HG02970 (cell line): ENCODE results near the gene KRT3.
"Not testable (repeated sequence)": the region's sequence is repeated elsewhere in the genome, so short reads cannot be mapped to it uniquely, and the experiment has no call there.

Experiments
- ATAC-seq: cut with Tn5 transposase; IDR thresholded peaks from one replicate; pipeline ENCODE4 v1.9.1; 2021; ENCODE audit warnings: mild to moderate bottlenecking, moderate library complexity, moderate number of reproducible peaks; ENCODE audit not compliant: unreplicated experiment, low FRiP score

The KRT3 gene

DNA sequence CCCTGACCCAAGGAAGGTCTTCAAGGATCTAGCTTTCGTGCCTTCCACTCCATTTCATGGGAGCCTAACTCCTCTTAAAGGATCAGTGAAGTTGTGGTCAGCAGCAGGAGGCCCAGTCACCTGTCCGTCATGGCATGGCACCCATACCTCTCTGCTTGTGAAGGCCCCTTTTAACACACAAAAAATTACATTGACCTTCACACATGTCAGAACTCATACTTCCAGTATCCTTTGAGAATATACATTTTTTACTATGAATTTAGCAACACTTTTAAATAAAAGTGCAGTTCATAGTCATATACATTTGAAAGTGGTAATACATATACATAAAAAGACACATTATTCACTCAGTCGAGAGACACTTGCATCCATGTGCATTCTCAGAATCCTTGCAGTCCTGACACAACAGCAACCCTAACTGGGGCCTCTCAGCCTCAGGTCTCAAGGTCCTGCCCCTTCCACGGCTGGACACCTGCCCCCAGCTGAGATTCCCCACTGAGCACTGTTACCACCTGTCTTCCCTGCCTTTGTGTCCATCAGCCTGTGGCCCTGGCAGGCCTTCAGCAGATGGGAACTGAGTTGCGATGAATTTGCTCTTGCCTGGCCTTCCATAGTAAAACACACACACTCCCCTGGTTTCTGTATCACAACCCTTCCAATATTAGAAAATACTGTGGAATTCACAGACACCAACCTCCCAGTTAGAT lies 3.7 kb upstream of the KRT3 start:
- ATAC-seq: no peak

DNA sequence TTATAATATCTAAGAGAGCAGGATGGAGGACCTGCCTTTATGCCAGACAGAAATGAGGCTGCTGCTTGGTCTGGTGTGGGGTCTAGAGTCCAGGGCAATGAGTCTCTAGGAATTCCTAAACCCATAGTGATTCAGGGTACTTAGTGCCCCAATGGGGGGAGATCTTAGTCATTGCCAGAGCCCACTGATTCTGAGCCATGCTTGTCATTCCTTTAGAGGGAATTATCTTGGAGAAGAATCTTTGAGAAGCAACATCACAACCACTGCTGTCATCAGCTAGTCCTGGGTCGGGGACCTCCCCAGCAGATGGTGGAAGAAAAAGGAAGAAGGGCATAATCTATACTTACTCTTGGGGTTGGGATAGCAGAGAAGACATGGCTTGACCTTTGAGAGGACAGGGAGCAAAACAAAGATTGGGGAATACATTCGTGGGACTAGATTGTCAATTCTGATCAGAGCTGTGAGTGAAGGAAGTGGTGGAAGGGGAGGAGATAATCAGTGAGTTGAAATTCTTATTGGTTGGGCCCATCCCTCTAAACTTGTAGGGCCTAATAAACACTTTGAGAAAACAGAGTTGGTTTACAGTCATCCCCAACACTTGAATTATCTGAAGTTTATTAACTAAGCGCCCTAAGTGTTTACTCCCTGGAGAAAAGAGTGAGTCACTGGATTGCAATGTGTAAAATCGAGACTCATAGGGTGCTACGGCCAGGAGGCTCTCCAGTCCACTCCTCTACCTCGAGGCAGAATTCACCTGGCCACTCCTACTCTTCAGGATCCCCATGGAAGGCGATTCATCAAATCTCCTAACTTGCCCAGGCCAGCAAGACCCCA lies 3.0 kb upstream of the KRT3 start:
- no peak for ATAC-seq

DNA sequence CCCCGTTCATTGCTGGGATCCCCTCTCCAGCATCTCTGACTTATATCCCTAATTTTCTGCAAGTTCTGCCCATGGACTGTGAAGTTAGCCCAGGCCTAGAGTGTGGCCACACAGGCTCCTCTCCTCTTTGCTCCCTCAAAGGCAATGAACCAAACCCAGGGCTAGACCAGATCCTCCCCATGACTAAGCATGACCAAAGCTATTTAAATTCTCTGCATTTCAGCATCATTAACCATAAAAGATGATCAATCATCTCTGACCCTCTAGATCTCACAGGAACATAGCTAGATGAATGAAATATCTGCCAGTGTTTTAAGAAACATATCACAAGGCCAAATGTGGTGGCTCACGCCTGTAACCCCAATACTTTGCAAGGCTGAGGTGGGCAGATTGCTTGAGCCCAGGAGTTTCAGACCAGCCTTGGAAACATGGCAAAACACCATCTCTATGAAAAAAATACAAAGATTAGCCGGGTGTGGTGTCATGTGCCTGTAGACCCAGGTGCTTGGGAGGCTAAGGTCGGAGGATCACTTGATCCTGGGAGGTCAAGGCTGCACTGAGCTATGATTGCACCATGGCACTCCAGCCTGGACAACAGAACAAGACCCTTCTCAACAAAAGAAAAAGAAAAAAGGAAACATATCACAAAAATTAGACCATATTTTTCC lies 2.2 kb upstream of the KRT3 start:
- ATAC-seq: no peak

DNA sequence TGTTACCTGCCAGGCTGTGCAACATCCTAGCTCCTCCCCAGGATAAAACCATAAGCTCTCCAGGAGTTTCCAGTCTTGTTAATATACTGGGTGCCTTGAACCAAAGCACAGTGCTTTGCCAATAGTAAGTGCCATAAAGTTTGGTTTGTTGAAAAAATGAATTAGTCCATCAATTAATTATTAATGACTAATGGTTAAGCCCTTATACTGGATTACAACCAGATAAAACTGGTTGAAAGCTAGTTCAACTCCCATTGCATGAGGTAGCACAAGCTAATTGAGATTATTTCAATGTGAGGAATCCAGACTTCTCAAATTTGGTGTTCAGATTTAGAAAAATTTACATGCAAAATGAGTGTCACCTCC lies 1.6 kb upstream of the KRT3 start:
- no peak for ATAC-seq

DNA sequence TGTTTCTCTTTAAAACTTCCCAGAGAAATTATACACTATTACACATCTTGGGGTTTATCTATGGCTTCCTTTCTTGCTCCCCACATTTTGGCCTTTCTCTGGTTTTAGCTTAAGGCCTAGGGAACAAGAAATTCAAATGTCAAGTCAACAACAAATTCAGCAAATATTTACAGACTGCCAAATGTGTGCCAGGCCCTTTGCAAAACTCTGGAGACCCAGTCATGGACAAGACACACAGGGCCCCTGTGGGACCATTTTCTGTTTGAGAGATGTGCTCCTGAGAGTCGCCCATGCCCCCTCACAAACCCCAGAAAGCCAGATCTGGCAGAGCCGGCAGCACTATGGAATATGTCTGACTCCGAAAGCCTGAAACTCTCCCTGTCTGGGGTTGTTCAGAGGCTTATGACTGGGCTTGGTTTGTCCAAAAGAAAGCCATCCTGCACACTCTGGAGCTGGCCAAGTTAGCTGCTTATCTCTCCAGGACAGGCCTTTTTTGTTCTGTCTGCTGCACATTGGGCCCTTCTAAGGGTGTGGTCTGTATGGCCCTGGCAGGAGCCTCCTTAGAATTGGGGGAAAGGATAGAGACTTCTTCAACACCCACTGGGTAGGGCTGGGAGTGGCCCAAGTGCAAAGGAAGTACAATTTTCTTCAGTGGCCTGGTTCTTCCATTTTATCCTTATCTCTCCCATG lies 1.1 kb upstream of the KRT3 start:
- ATAC-seq: no peak

DNA sequence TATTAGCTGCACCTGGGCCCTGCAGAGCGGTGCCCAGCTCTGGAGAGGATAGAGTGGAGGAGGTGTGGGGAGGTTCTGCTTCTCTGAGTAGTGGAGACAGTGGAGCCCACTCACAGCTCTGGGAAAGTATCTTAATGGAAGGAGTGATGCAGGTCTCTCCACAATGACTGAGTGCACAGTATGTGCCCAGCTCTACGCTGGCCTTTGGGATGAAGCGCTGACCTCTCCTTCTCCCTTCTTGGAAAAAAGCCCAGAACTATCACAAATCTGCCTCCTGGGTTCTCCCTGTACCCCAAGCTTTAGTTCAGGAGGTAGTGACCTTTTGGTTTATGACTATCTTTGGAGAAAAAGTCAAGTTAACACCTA lies 495 bp upstream of the KRT3 start:
- ATAC-seq: no peak

DNA sequence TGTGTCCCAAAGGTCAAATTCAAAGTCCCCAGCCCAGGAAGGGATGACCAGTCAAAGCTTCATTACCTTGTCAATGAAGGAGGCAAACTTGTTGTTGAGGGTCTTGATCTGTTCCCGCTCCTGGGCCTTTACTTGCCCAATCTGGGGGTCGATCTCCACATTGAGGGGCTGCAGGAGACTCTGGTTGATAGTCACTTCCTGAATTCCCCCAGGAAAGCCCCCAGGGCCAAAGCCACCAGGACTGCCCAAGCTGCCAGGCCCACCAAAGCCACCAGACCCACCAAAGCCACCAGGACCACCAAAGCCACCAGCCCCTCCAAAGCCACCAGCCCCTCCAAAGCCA lies 614 bp downstream of the KRT3 start:
- ATAC-seq: not testable (repeated sequence)

DNA sequence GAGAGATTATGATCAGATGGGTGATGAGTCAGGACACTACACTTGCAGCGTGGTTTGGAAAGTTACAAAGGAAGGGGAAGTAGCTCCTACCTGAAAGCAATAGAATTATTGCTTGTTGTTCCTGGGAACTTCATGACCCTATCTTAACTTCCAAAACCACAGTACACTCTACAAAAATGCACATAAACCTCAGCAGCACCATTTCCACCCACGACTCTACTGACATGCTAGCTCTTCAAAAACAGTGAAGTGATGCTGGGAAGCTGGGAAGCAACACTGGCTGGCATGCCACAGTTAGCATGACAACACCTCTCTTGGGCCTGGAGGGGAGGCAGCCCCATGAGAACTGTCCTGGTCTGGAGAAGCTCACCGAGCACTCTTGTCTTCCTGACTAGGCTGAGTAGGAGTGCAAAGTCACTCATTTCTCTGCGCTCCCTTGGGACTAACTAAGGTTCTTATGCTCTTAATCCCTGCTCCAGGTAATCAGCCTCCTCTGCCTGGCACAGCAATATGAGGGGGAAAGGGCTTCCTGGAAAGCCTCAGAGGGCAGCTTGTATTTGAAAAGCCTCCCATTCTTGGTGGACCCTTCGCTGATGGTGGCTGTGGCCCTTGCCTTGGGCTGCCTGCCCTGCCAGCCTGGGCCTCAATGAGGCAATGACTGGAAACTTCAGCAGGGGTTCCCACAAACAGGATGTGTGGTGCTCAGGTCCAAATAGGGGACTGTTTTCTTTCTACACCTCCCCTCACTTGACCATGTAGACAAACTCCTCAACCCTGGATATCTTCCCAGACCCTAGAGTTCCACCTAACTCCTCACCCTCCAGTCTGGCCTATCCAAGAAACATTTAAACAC lies 1.2 kb downstream of the KRT3 start:
- ATAC-seq: no peak

DNA sequence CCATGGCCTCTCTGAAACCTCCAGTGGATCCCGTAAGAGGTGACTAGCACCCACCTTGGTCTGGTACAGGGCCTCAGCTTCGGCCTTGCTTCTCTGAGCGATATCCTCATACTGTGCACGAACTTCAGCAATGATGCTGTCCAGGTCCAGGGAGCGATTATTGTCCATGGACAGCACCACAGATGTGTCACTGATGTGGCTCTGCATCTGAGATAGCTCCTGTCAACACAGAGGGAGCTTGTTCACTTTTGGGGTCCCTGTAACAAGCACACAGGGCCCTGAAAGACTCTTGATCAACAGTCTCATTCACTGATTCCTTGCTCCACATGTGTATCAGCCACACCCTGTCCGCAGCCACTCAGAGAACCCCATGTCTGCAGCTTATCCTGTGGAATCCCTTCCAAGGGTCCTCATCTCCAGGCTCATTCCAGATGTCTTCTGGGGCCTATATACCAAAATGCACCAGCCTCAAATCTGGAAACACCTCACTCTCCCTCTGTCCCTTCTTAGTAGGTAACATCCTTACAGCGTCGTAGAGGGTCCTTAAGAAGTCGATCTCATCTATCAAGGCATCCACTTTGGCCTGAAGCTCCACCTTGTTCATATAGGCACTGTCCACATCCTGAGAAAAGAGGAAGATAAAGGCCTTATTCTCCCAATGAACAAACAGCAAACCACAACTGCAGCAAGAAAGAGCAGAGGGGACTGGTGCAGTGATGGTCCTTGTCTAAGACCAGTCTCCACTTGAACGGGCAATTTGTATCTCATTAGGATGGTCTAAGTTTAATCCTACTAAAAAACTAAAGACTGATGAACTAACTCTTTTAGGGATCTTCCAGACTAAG lies 3.5 kb downstream of the KRT3 start:
- ATAC-seq: no peak

DNA sequence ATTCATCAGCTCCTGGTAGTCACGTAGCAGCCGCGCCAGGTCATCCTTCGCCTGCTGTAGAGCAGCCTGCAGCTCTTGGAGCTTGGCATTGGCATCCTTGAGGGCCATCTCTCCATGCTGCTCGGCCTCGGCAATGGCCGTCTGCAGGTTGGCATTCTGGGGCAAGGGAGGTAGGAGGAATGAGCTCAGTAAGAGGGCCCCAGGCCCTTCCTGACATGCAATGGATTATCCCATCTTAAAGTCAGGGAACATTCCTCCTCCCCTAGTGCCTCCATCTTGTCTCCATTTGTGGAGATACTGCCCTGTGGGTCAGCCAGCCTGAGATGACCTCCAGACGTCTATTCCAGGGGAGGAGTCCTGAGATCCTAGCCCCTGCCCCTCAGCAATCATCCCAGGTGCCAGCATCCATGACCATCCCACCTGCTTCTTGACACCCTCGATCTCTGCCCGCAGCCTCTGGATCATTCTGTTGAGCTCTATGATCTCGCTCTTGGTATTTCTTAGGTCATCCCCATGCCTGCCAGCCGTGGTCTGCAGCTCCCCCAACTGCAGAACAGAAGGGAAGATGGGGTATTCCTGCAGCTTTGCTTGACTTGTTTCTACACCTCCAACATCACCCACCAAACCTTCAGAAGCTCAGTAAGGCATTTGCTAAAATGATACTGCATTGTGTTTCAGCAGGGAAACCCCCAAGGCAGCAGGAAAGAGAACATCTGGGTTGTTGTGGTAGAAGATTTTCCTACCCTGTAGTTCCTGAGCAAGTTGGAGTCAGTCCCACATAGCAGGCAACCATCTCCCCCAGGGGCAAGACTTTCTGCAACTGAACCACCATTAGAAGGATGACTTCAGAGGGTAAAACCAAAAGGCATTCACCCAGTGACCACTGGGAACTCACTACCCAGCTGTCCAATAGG lies 4.4 kb downstream of the KRT3 start:
- no peak for ATAC-seq

DNA sequence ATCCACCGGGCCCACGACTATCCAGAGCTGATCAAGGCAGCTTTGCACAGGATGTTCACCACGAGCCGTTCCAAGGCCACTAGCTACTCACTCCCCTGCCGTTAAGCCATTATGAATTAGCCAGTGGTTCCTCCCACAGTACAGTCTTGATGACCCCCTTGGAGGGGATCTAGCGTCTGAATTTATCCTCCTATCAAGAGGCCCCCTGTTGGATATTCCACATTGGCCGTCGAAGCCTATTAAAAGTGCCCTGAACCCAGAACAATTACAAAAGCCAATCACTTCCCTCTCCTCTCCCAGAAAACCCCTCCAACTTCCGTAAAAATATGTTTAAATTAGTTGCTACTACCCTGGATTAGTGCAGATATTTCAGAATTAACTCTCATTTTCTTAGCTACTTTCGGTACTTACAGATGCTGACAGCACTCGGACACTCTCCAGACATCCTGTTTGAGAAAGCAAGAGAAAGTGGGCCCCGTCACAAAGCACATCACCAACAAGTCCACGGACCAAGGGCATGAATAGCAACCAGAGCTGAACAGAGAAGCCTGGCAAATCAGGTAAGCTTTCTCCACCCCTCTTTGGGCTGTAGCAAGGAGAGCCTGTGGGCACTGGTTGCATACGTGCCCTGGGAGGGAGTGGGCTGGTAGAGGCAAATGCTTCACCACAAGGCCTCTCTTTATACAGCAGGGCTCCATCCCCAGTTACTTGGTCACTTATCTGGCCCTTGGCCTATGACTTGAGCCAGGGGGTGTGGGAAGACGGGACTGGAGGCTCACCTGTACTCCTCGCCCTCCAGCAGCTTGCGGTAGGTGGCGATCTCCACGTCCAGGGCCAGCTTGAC lies 5.3 kb downstream of the KRT3 start:
- ATAC-seq: no peak

DNA sequence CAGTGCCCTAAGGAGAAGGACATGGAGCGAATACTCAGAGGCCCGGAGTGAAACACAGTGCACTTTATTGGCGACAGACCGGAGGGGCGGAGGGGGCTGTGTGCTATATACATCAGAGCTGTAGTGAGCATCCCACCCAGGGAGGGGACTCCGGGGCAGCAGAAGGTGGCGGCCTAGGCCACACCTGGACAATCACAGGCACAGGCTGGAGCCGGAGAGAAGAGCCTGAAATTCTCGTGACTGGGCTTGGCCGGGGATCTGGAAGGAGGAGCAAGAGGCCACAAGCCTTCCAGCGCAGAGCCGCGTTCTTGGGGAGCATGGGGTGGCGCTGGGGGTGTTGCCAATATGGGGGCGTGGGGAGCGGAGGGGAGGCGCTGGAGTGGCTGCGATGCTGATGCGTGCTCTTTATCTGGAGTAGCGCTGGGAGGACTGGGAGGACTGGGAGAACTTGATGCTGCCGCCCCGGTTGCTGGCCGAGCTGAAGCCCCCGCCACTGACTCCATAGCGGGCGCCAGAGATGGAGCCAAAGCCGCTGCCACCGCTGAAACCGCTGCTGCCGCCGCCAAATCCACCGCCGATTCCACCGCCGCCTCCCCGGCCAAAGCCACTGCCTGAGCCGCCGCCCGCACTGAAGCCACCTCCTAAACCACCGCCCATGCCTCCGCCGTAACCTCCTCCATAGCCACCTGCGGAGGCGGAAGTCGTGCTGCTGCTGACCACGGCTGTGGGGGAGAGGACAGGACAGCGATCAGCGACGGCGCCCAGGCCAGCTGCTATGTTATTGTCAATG lies 6.1 kb downstream of the KRT3 start:
- ATAC-seq: no peak

DNA sequence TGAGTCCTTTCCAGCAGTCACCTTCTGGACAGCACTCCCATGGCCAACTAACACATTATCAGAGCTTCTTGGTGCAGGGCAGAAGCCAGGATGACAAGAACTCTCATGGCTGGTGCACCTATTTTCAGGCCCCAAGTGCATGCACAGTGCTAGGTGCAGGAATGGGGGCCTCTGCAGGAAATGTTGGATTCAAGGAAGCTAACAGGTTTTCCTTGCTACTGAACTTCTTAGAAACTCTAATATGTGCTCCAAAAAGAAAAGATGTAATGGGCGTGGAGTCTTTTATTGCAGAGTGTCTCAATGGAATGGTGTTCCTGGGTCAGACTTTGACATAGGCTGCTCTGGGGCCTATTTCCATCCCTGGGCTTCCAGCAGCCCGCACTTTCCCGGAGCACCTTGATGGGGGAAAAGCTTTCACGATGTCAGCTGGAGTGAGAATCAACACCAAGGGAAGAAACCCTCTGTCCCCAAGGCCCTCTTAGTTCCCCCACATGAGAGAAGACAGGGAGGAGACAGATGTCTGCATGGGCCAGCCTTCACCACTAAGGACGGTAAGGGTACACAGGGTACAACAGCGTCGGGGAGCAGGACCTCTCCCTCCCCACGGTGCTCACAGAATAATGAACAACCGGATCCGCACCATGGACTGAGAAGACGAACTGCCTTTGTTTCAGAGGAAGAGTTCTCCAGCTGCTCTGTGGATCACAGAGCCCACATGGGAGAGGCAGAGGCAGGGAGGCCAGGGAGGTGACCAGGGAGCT lies 6.9 kb downstream of the KRT3 start:
- no peak for ATAC-seq

DNA sequence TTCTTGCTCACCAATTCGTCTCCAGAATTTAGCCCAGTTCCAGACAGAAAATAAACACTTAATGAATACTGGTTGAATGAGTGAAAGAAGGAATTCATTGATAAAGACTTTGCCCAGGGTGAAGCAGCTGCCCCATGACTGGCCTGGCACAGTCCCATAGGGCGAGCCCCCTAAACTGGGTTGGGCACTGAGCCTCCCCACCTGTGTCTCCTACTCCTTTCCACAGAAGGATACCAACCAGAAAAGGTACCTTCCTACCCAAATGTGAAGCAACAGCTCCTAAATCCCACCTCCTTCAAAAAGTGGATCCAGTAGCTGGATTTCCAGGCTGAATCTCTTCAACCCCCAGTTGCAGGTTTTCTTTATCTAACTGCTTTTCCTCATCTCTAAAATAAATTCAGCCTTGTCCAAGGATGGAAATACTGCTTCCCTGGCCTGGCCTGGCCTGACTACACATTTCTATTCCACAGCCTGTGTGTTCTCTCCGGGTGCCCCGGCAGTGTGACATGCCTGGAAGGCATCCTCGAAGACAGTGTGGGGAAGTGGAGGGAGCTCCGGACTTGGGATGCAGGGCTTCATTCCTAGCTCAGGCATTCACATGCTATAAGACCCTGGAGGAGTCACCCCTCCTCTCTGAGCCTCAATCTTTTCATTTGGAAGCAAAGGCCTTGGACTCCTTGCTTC lies 7.6 kb downstream of the KRT3 start:
- no peak for ATAC-seq
